ENCODE measurements around the gene ATP23. TPM values are rescaled to one million over a fixed set of nuclear protein-coding genes. Genes with fewer than 3 reads are reported as not detected.

The ATP23 gene
- total and polyA plus RNA-seq, 2 donors (not counting 3 experiments of a cell fraction or from before 2014, with no cell fraction given): 5.9 to 9.0 TPM

DNA sequence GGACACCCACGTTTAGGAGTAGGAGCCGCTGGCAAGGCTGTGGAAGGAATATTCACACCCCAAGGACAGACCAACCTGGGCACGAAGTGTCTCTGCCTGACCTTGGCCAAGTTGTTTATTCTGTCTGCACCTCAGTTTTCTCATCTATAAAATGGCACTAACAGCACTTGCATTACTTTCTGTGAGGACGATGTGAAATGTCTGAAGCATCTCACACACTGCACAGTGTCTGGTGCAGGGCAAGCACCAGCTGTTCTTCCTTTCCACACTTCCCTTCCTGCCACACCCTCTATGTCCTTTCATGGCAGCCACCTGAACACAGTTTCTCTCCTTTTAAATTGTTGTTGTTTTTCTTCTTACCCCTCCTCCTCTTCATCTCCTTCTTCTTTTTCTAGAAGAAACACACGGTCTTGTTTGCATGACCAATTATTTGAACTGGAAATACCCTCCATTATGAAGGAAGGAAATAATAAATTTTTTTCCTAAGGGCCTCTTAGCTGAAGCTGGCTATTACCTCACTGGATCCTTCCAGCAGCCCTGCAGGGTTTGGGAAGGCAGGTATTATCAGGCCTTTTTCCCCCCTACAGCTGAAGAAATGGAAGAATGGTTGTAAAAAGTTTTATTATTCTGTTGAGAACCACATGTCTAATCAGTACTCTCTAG lies 42.9 kb upstream of the ATP23 start:
- dilution Hi-C loops (cut with MboI; ENCODE audit: extremely low pct_ligation_motif_present, low sequenced_read_pairs) (no loop called here), intact Hi-C loops (cut with micrococcal nuclease) (no loop called here)
- H3K79me2 ChIP-seq (ENCODE audit: control insufficient read depth, insufficient read depth, low read length): no peaks in the 10 kb centered on the region
- H3K9me3 ChIP-seq (replicated peaks; ENCODE audit: control insufficient read depth, insufficient read depth, low read length): no peaks in the 10 kb centered on the region
- no peaks in the 10 kb centered on the region for H3K36me3 ChIP-seq (ENCODE audit: control insufficient read depth in 2 of 2, extremely low read depth in 1 of 2, insufficient read depth in 2 of 2, low read length in 2 of 2)
- no peaks in the 10 kb centered on the region for H3K9me1 ChIP-seq (replicated peaks; ENCODE audit: control insufficient read depth, extremely low read depth, insufficient read depth, low read length)
- no peaks in the 10 kb centered on the region for H3K27me3 ChIP-seq (ENCODE audit: control insufficient read depth in 2 of 2, insufficient read depth in 2 of 2, low read length in 2 of 2)
- peaks cover 32% of the 10 kb centered on the region for H3K4me1 ChIP-seq (ENCODE audit: control insufficient read depth, extremely low read depth, insufficient read depth, low read length)
- H3K27ac ChIP-seq (ENCODE audit: insufficient read depth, low read depth, low read length): no peak overlapping the region
- H4K20me1 ChIP-seq (replicated peaks; ENCODE audit: control insufficient read depth, extremely low read depth, insufficient read depth, low read length): no peaks in the 10 kb centered on the region
- BruUV-seq (replicated peaks): no TSS peak
- peak overlapping the region; percentile 31 for H2AFZ ChIP-seq (ENCODE audit: low read depth, low read length)
- FAIRE-seq (peak; percentile 68), DNase-seq (ENCODE audit: low read depth, low spot score) (peak; percentile 57)
- POLR2A ChIA-PET: interaction anchor here (1.0 to 2.4 kb wide), 3 partner anchors 10 to 66 kb away, joined by 3 to 10 read pairs (median 8); partner anchors contain the start of gene CTDSP2
- no peak overlapping the region for H3K4me3 ChIP-seq (replicated peaks in 1 of 3; ENCODE audit: insufficient read depth in 1 of 3, low read depth in 1 of 3, low read length in 3 of 3)
- CTCF ChIA-PET: interaction anchor here (0.9 to 7.5 kb wide), 10 partner anchors 10 to 95 kb away, joined by 3 to 139 read pairs (median 5); no protein-coding TSS in a partner anchor
- H3K4me2 ChIP-seq (ENCODE audit: insufficient read depth, low read length): no peak overlapping the region
- no peak for TF ChIP-seq JUN (IDR thresholded peaks at IDR 0.05; ENCODE audit: borderline replicate concordance, insufficient read depth, insufficient read length, low read depth)
- TF ChIP-seq, protein P1, sequence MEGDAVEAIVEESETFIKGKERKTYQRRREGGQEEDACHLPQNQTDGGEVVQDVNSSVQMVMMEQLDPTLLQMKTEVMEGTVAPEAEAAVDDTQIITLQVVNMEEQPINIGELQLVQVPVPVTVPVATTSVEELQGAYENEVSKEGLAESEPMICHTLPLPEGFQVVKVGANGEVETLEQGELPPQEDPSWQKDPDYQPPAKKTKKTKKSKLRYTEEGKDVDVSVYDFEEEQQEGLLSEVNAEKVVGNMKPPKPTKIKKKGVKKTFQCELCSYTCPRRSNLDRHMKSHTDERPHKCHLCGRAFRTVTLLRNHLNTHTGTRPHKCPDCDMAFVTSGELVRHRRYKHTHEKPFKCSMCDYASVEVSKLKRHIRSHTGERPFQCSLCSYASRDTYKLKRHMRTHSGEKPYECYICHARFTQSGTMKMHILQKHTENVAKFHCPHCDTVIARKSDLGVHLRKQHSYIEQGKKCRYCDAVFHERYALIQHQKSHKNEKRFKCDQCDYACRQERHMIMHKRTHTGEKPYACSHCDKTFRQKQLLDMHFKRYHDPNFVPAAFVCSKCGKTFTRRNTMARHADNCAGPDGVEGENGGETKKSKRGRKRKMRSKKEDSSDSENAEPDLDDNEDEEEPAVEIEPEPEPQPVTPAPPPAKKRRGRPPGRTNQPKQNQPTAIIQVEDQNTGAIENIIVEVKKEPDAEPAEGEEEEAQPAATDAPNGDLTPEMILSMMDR (IDR thresholded peaks at IDR 0.05; ENCODE audit: extremely low read depth in 1 of 2, insufficient read depth in 1 of 2, low read depth in 1 of 2, low read length in 2 of 2): no peak
- TF ChIP-seq POLR2AphosphoS5 (IDR thresholded peaks at IDR 0.05; ENCODE audit: insufficient read depth, low read depth, low read length): no peak
- TF ChIP-seq, protein P2, sequence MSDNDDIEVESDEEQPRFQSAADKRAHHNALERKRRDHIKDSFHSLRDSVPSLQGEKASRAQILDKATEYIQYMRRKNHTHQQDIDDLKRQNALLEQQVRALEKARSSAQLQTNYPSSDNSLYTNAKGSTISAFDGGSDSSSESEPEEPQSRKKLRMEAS (IDR thresholded peaks at IDR 0.05; ENCODE audit: insufficient read depth, insufficient read length): no peak
- no peak for TF ChIP-seq POLR2A (IDR thresholded peaks at IDR 0.05; ENCODE audit: low read depth, low read length)
- H3K9ac ChIP-seq (replicated peaks; ENCODE audit: extremely low read depth, insufficient read depth, low read length): no peak overlapping the region

Measured in endothelial cell of umbilical vein (primary cell).